Neural crest cell (in vitro differentiated cells): ENCODE data around the gene MUC22. TPM values are rescaled to one million over a fixed set of nuclear protein-coding genes. Genes with fewer than 3 reads are reported as not detected.

Experiments used
- DNase-seq: peaks from one replicate; pipeline ENCODE4 v3.0.0; 2021; ENCODE audit warnings: low read depth, mixed read lengths, low spot score
- H3K27ac Mint-ChIP-seq: one replicate; pipeline ENCODE4 v1.8.0; 2021; ENCODE audit warnings: mild to moderate bottlenecking, mixed read lengths; ENCODE audit not compliant: unreplicated experiment
- H3K27me3 Mint-ChIP-seq: 2 replicates; pipeline ENCODE4 v1.8.0; 2021; ENCODE audit warnings: low read depth, mild to moderate bottlenecking, mixed read lengths
- H3K36me3 Mint-ChIP-seq: 2 replicates; pipeline ENCODE4 v1.8.0; 2021; ENCODE audit warnings: low read depth, mild to moderate bottlenecking, mixed read lengths
- H3K4me1 Mint-ChIP-seq: 2 replicates; pipeline ENCODE4 v1.8.0; 2021; ENCODE audit warnings: mixed read lengths
- H3K4me3 Mint-ChIP-seq: one replicate; pipeline ENCODE4 v1.8.0; 2021; ENCODE audit warnings: mild to moderate bottlenecking, mixed read lengths
- H3K9me3 Mint-ChIP-seq: 2 replicates; pipeline ENCODE4 v1.8.0; 2021; ENCODE audit warnings: mixed read lengths
- total RNA-seq: library from RNA; stranded (reverse); gene quantifications from 2 replicates; pipeline ENCODE4 v1.2.1, GENCODE V29; 2021
- TF ChIP-seq, protein P1 (sequence below): fragments of 200-600 bp; sonication (generic); conservative IDR thresholded peaks from 2 replicates; pipeline ENCODE4 v1.5.0; 2021; ENCODE audit warnings: antibody characterized with exemption, mild to moderate bottlenecking

MUC22 gene
- total RNA-seq, 1 donor from 2014 or later = not detected

DNA sequence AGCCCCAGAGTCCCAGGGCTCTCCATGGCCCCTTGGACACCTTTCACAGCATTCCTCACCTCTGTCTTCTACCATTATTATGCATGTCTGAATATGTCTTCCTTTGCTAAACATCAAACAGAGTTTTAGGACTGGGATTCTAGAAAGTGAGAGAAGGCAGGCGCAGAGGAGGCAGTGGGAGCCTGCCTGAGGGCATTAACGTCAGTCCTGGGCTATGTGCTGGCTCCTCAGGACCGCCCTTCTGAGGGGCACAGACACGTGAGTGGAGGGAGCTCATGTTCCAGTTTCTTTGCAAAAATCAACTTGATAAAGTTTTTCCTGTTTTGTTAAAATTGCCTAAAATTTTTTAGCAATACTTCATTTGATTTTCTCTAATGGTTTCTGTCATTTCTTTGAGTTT lies 64.1 kb downstream of the MUC22 start:
- no peaks in the 10 kb centered on the region for H3K36me3 Mint-ChIP-seq
- peaks cover 7% of the 10 kb centered on the region for H3K4me1 Mint-ChIP-seq
- no peak for DNase-seq
- no peaks in the 10 kb centered on the region for H3K27me3 Mint-ChIP-seq
- no peak overlapping the region for H3K4me3 Mint-ChIP-seq
- no peaks in the 10 kb centered on the region for H3K9me3 Mint-ChIP-seq
- no peak overlapping the region for H3K27ac Mint-ChIP-seq
- TF ChIP-seq, protein P1, sequence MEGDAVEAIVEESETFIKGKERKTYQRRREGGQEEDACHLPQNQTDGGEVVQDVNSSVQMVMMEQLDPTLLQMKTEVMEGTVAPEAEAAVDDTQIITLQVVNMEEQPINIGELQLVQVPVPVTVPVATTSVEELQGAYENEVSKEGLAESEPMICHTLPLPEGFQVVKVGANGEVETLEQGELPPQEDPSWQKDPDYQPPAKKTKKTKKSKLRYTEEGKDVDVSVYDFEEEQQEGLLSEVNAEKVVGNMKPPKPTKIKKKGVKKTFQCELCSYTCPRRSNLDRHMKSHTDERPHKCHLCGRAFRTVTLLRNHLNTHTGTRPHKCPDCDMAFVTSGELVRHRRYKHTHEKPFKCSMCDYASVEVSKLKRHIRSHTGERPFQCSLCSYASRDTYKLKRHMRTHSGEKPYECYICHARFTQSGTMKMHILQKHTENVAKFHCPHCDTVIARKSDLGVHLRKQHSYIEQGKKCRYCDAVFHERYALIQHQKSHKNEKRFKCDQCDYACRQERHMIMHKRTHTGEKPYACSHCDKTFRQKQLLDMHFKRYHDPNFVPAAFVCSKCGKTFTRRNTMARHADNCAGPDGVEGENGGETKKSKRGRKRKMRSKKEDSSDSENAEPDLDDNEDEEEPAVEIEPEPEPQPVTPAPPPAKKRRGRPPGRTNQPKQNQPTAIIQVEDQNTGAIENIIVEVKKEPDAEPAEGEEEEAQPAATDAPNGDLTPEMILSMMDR = no peak

DNA sequence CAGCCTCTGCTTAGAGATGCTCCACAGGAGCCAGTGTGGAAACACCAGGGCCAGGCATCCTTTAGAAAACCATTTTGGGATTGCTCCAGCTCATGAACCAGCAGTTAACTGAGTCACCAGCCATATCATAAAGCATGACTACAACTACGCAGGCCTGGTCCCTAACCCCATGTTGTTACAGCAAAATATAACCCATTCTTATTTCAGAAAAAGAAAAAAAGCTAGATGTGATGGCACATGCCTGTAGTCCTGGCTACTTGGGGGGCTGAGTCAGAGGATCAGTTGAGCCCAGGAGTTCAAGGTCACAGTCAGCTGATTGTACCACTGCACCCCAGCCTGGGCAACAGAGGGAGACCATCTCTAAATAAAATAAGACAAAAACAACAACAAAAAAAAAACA lies 65.3 kb downstream of the MUC22 start:
- H3K27me3 Mint-ChIP-seq = no peaks in the 10 kb centered on the region
- no peak for DNase-seq
- no peak overlapping the region for H3K4me3 Mint-ChIP-seq
- H3K4me1 Mint-ChIP-seq = peaks cover 5% of the 10 kb centered on the region
- H3K27ac Mint-ChIP-seq = no peak overlapping the region
- TF ChIP-seq, protein P1 = no peak
- H3K36me3 Mint-ChIP-seq = no peaks in the 10 kb centered on the region
- H3K9me3 Mint-ChIP-seq = no peaks in the 10 kb centered on the region

DNA sequence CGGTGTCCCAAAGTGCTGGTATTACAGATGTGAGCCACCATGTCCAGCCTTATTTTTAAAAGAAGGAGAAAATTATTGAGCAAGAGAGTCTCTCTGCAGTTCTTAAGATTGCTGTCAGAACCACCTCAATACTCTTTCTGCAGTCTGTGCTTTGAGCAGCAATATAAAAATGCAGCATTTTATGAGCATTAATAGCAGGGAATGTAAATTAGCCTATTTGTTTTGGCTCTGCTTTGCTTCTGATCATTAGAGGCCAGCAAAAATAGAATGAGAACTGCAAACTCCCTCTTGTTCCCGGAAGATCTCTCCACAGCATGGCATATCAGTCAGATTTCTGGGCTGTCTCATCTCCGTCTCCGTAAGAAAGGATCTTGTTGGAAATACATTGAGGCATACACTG lies 66.3 kb downstream of the MUC22 start:
- H3K4me1 Mint-ChIP-seq = no peaks in the 10 kb centered on the region
- no peak overlapping the region for H3K27ac Mint-ChIP-seq

DNA sequence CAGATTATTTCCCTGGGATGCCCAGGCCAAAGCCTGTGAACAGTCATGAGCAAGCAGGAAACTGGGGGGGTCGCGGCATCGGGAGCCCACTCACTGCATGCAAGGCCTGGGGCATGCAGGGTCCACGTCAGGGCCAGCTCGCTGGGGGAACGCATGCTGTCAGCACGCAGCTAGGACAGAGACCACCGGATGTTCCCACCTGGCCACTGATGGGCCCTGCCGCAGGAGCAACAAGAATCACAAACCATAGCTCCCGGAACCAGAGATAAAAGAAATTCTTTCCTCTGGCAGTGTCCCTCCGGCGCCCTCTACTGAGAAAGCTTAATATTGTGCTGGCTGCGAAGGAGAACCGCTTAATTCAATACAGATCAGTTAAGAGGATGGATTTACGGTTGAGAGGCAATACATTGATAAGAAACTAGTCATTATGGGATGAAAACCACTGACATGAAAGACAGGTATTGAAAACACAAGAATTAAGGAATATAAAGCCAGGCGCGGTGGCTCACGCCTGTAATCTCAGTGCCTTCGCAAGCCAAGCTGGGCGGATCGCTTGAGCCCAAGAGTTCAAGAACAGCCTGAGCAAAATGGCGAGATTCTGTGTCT lies 69.5 kb downstream of the MUC22 start:
- peaks cover 4% of the 10 kb centered on the region for H3K27me3 Mint-ChIP-seq
- DNase-seq = peak; percentile 69
- no peak overlapping the region for H3K27ac Mint-ChIP-seq
- no peaks in the 10 kb centered on the region for H3K4me1 Mint-ChIP-seq
- no peaks in the 10 kb centered on the region for H3K36me3 Mint-ChIP-seq
- no peak overlapping the region for H3K4me3 Mint-ChIP-seq
- H3K9me3 Mint-ChIP-seq = no peaks in the 10 kb centered on the region
- TF ChIP-seq, protein P1 = peak; percentile 83

More for the DNA sequence above, 66.3 kb downstream of the MUC22 start:
- TF ChIP-seq, protein P1 = no peak
- H3K4me3 Mint-ChIP-seq = no peak overlapping the region
- H3K36me3 Mint-ChIP-seq = no peaks in the 10 kb centered on the region
- no peak for DNase-seq
- no peaks in the 10 kb centered on the region for H3K9me3 Mint-ChIP-seq
- peaks cover 4% of the 10 kb centered on the region for H3K27me3 Mint-ChIP-seq

DNA sequence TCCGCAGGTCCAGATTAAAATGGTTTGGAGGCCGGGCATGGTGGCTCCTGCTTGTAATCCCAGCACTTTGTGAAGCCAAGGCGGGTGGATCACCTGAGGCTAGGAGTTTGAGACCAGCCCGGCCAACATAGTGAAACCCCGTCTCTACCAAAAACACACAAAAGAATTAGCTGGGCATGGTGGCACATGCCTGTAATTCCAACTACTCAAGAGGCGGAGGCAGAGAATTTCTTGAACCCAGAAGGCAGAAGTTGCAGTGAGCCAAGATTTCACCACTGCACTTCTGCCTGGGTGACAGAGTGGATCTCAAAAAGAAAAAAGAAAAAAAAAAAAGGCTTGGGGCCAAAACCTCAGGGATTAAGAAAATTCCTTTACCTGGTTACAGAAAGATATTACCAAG lies 71.6 kb downstream of the MUC22 start:
- peaks cover 4% of the 10 kb centered on the region for H3K27me3 Mint-ChIP-seq
- H3K36me3 Mint-ChIP-seq = no peaks in the 10 kb centered on the region
- H3K9me3 Mint-ChIP-seq = no peaks in the 10 kb centered on the region
- TF ChIP-seq, protein P1 = no peak
- no peak overlapping the region for H3K4me3 Mint-ChIP-seq
- H3K27ac Mint-ChIP-seq = no peak overlapping the region
- no peak for DNase-seq
- peaks cover 2% of the 10 kb centered on the region for H3K4me1 Mint-ChIP-seq
